C4-2B (cell line): ENCODE results near the gene TTC28.

ENCODE experiments used
- CTCF ChIP-seq: fragments of 450-650 bp; conservative IDR thresholded peaks from 2 replicates; pipeline ENCODE4 v1.5.1; 2017; ENCODE audit warnings: mild to moderate bottlenecking
- ZFX ChIP-seq: fragments of 450-650 bp; IDR thresholded peaks from 2 replicates; pipeline ENCODE4 v1.6.1; 2017

DNA sequence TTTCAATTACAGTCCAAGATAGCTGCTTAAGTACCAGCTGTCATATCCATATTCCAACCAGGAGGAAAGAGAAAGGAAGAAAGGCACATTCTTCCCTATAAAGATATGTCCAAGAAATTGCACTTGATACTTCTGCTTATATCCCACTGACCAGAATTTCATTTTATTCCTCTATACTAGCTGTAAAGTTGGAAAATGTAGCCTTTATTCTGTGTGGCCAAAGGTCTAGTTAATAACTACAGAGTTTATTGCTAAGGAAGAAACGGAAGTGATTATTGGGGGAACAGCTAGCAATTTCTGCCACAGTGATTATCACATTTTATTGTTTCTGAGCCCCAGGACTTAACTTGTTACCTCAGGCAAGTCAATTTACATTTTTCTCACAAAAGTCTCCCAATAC, 213.8 kb downstream of the TTC28 start:
- TF ChIP-seq CTCF (no peak), ZFX (no peak)
